Measurements from ENCODE around the gene PSMA4.
A peak's percentile ranks its signal among the peaks of the same experiment; 100 is the strongest.

The PSMA4 gene

GRCh38 chr15:78506971-78507830, 33.0 kb upstream of the PSMA4 start, which contains the start of gene HYKK (continued):
- TF ChIP-seq PRDM6 (tag by site-specific recombination; IDR thresholded peaks at IDR 0.05) = no peak

GRCh38 chr15:78507831-78508160, 32.4 kb upstream of the PSMA4 start:
- POLR2A ChIA-PET = interaction anchor here (0.7 to 3.7 kb wide), 5 partner anchors 9 to 366 kb away, joined by 3 to 31 read pairs (median 5); partner anchors contain the start of genes CHRNA5, MORF4L1, PSMA4 and SKIC8
- CTCF ChIA-PET = interaction anchor here (1.0 kb wide), 1 partner anchor 111 kb away, joined by 6 read pairs; no protein-coding TSS in a partner anchor
- peak overlapping the region; percentile 99 for H3K4me3 ChIP-seq (ENCODE audit: low read depth, low read length)
- peak overlapping the region; percentile 14; the same call in 1 of the 2 replicates for H3K27ac ChIP-seq (ENCODE audit: extremely low read depth, low read depth, low read length)
- H3K4me1 ChIP-seq (ENCODE audit: control insufficient read depth, insufficient read depth, low read length) = 0 out of 2 replicates have a peak, but pooled peaks cover 4% of the 10 kb centered on the region
- no peaks in the 10 kb centered on the region; a peak in 1 of 3 replicates for H3K36me3 ChIP-seq (ENCODE audit: control insufficient read depth in 2 of 2, insufficient read depth in 1 of 2, low read length in 2 of 2)
- H3K9me3 ChIP-seq (ENCODE audit: control insufficient read depth, insufficient read depth, low read depth, low read length) = no peaks in the 10 kb centered on the region
- TF ChIP-seq ZBTB17 (tag by site-specific recombination; IDR thresholded peaks at IDR 0.05) = peak; percentile 43; the same call in 1 of the 2 replicates
- TF ChIP-seq ZNF501 (tag by site-specific recombination; IDR thresholded peaks at IDR 0.05) = no peak
- peak; percentile 74 for TF ChIP-seq ZSCAN30 (tag by site-specific recombination; IDR thresholded peaks at IDR 0.05)
- TF ChIP-seq ZNF280D (tag by site-specific recombination; IDR thresholded peaks at IDR 0.05) = no peak
- TF ChIP-seq FEZF1 (tag by site-specific recombination; IDR thresholded peaks at IDR 0.05) = no peak
- no peak for TF ChIP-seq ZEB2 (tag by site-specific recombination; IDR thresholded peaks at IDR 0.05)
- TF ChIP-seq ZNF555 (tag by site-specific recombination; conservative IDR thresholded peaks at IDR 0.05) = no peak
- TF ChIP-seq ZNF837 (tag by site-specific recombination; IDR thresholded peaks at IDR 0.05) = no peak
- TF ChIP-seq ZNF513 (tag by site-specific recombination; IDR thresholded peaks at IDR 0.05) = no peak
- 0 out of 2 replicates have a peak, but pooled peaks have one; percentile 38 for TF ChIP-seq GLIS2 (tag by site-specific recombination; IDR thresholded peaks at IDR 0.05)
- TF ChIP-seq BCL6B (tag by site-specific recombination; IDR thresholded peaks at IDR 0.05) = no peak
- no peak for TF ChIP-seq ZNF843 (tag by site-specific recombination; IDR thresholded peaks at IDR 0.05)
- no peak for TF ChIP-seq ZNF121 (tag by site-specific recombination; IDR thresholded peaks at IDR 0.05)
- TF ChIP-seq ZNF335 (tag by site-specific recombination; conservative IDR thresholded peaks at IDR 0.05) = no peak; the same call in 1 of the 2 replicates
- no peak for TF ChIP-seq ZNF571 (tag by site-specific recombination; IDR thresholded peaks at IDR 0.05)
- no peak for TF ChIP-seq ZBTB6 (tag by site-specific recombination; IDR thresholded peaks at IDR 0.05)
- 0 out of 2 replicates have a peak, but pooled peaks have one; percentile 4 for TF ChIP-seq ZNF2 (tag by site-specific recombination; IDR thresholded peaks at IDR 0.05)
- no peak for TF ChIP-seq SALL2 (tag by site-specific recombination; IDR thresholded peaks at IDR 0.05; ENCODE audit: borderline replicate concordance)
- TF ChIP-seq MZF1 (tag by site-specific recombination; IDR thresholded peaks at IDR 0.05; ENCODE audit: borderline replicate concordance) = no peak
- no peak for TF ChIP-seq ZNF514 (tag by site-specific recombination; IDR thresholded peaks at IDR 0.05)
- TF ChIP-seq ZNF274 (IDR thresholded peaks at IDR 0.05; ENCODE audit: low read length) = no peak
- no peak for TF ChIP-seq ZNF274 (tag by site-specific recombination; IDR thresholded peaks at IDR 0.05; ENCODE audit: borderline replicate concordance)
- TF ChIP-seq ZNF23 (tag by site-specific recombination; IDR thresholded peaks at IDR 0.05; ENCODE audit: borderline replicate concordance) = no peak
- TF ChIP-seq ZNF560 (tag by site-specific recombination; IDR thresholded peaks at IDR 0.05; ENCODE audit: borderline replicate concordance) = no peak
- TF ChIP-seq ZBTB7A (tag by site-specific recombination; IDR thresholded peaks at IDR 0.05; ENCODE audit: low read depth) = no peak
- no peak for TF ChIP-seq ZNF776 (tag by site-specific recombination; IDR thresholded peaks at IDR 0.05; ENCODE audit: borderline replicate concordance)

Data from HEK293 (cell line).